ENCODE results near the gene LRRC14B.

GRCh38 chr5:230711-231110 is 39.4 kb downstream of the LRRC14B start:
- TF ChIP-seq EP300 (IDR thresholded peaks at IDR 0.05; ENCODE audit: borderline replicate concordance in 1 of 2, low read depth in 1 of 2, low read length in 1 of 2): no peak
- TF ChIP-seq GATA2 (CRISPR knock-in tag; IDR thresholded peaks at IDR 0.05): no peak
- TF ChIP-seq SMC3 (IDR thresholded peaks at IDR 0.05; ENCODE audit: low read depth, low read length): no peak
- no peak for TF ChIP-seq CTCF (IDR thresholded peaks at IDR 0.05)
- no peak for TF ChIP-seq ZBTB33 (IDR thresholded peaks at IDR 0.05; ENCODE audit: borderline replicate concordance, low read depth)
- TF ChIP-seq CHD2 (IDR thresholded peaks at IDR 0.05; ENCODE audit: low read length, partially characterized antibody): no peak
- no peak for TF ChIP-seq RAD21 (IDR thresholded peaks at IDR 0.05; ENCODE audit: low read length)
- no peak for TF ChIP-seq TEAD4 (IDR thresholded peaks at IDR 0.05; ENCODE audit: borderline replicate concordance, insufficient read depth)
- no peak for TF ChIP-seq PBX3 (IDR thresholded peaks at IDR 0.05)
- no peak for TF ChIP-seq RCOR1 (IDR thresholded peaks at IDR 0.05; ENCODE audit: low read length)
- no peak for TF ChIP-seq TAF1 (IDR thresholded peaks at IDR 0.05; ENCODE audit: borderline replicate concordance, low read depth, low read length)
- no peak for TF ChIP-seq REST (IDR thresholded peaks at IDR 0.05; ENCODE audit: low read depth, low read length)
- no peak for TF ChIP-seq EZH2phosphoT487 (IDR thresholded peaks at IDR 0.05; ENCODE audit: borderline replicate concordance, low read depth)
- TF ChIP-seq GABPA (IDR thresholded peaks at IDR 0.05; ENCODE audit: low read depth): no peak
